Measurements from ENCODE around the gene NOTCH4.
A peak's percentile ranks its signal among the peaks of the same experiment; 100 is the strongest.
"Not testable (repeated sequence)": the region's sequence is repeated elsewhere in the genome, so short reads cannot be mapped to it uniquely, and the experiment has no call there.

The NOTCH4 gene

GRCh38 chr6:32192608-32193039 lies 31.2 kb downstream of the NOTCH4 start, which contains the start of gene GPSM3:
Gene GPSM3 (minus strand): TSS chr6:32192643. CDS start chr6:32192513, 130 bp downstream.
- DNase-seq: peak; percentile 48

- no peak for DNase-seq
These were observed 31.9 kb downstream of the NOTCH4 start for GRCh38 chr6:32191696-32192607.

- no peak for DNase-seq
These were observed 32.8 kb downstream of the NOTCH4 start for GRCh38 chr6:32190911-32191677.

GRCh38 chr6:32190054-32190851 lies 33.6 kb downstream of the NOTCH4 start, which contains the start of gene PBX2:
Gene PBX2 (minus strand): TSS chr6:32190202. CDS start chr6:32189915, 287 bp downstream.
- DNase-seq: peak; percentile 96

- no peak for DNase-seq
These were observed 34.2 kb downstream of the NOTCH4 start for GRCh38 chr6:32189742-32190053.

GRCh38 chr6:32189069-32189741 lies 34.7 kb downstream of the NOTCH4 start:
- no peak for DNase-seq

- no peak for DNase-seq
These were observed 35.3 kb downstream of the NOTCH4 start for GRCh38 chr6:32188381-32189068.

GRCh38 chr6:32187725-32188380 lies 36.0 kb downstream of the NOTCH4 start:
- DNase-seq: not testable (repeated sequence)

GRCh38 chr6:32187009-32187709 lies 36.7 kb downstream of the NOTCH4 start:
- no peak for DNase-seq

GRCh38 chr6:32186151-32186840 lies 37.6 kb downstream of the NOTCH4 start:
- DNase-seq: not testable (repeated sequence)

- not testable (repeated sequence) for DNase-seq
These were observed 38.2 kb downstream of the NOTCH4 start for GRCh38 chr6:32185681-32186131.

GRCh38 chr6:32184084-32184640 lies 39.7 kb downstream of the NOTCH4 start, which contains the start of gene AGER:
Gene AGER (minus strand): TSS chr6:32184253. CDS start chr6:32184222, 31 bp downstream.
- no peak for DNase-seq

- DNase-seq: no peak
These were observed 40.3 kb downstream of the NOTCH4 start for GRCh38 chr6:32183483-32184083.

- DNase-seq: no peak
These were observed 40.8 kb downstream of the NOTCH4 start for GRCh38 chr6:32183030-32183429.

GRCh38 chr6:32182555-32182981 lies 41.3 kb downstream of the NOTCH4 start:
- no peak for DNase-seq

GRCh38 chr6:32181915-32182529 lies 41.8 kb downstream of the NOTCH4 start:
- no peak for DNase-seq

- DNase-seq: no peak
These were observed 42.6 kb downstream of the NOTCH4 start for GRCh38 chr6:32181148-32181702.

Measured in NCI-H69 (cell line).